H9 (cell line): ENCODE data around the gene PIP4K2A. TPM values are rescaled to one million over a fixed set of nuclear protein-coding genes. Genes with fewer than 3 reads are reported as not detected.

ENCODE experiments used
- DNase-seq: peaks from one replicate; pipeline ENCODE4 v3.0.0-alpha.2; 2017
- H2AFZ ChIP-seq: one replicate; pipeline ENCODE4 v1.6.1; 2013; ENCODE audit warnings: mild to moderate bottlenecking, low read length, control low read depth, moderate library complexity
- H2AK5ac ChIP-seq: 2 replicates; pipeline ENCODE4 v1.6.1; 2013; ENCODE audit warnings: low read length, control low read depth, mixed read lengths; ENCODE audit not compliant: insufficient read length
- H2BK120ac ChIP-seq: one replicate; pipeline ENCODE4 v1.6.1; 2013; ENCODE audit warnings: low read depth, mild to moderate bottlenecking, low read length, control low read depth, inconsistent platforms; ENCODE audit not compliant: poor library complexity, severe bottlenecking
- H2BK12ac ChIP-seq: 2 replicates; pipeline ENCODE4 v1.6.1; 2013; ENCODE audit warnings: low read length, control low read depth, mixed read lengths, low read depth; ENCODE audit not compliant: insufficient read length
- H2BK15ac ChIP-seq: 2 replicates; pipeline ENCODE4 v1.6.1; 2013; ENCODE audit warnings: low read depth, low read length, control low read depth
- H2BK20ac ChIP-seq: one replicate; pipeline ENCODE4 v1.6.1; 2013; ENCODE audit warnings: low read depth, mild to moderate bottlenecking, low read length, control low read depth, inconsistent platforms; ENCODE audit not compliant: poor library complexity, severe bottlenecking
- H2BK5ac ChIP-seq: 2 replicates; pipeline ENCODE4 v1.6.1; 2013; ENCODE audit warnings: low read length, control low read depth, mixed read lengths; ENCODE audit not compliant: insufficient read length
- H3K14ac ChIP-seq: 2 replicates; pipeline ENCODE4 v1.6.1; 2013; ENCODE audit warnings: low read length, control low read depth; ENCODE audit not compliant: insufficient read depth
- H3K18ac ChIP-seq: 2 replicates; pipeline ENCODE4 v1.6.1; 2013; ENCODE audit warnings: low read depth, mild to moderate bottlenecking, mixed read lengths, low read length, control low read depth; ENCODE audit not compliant: insufficient read length
- H3K23ac ChIP-seq: 2 replicates; pipeline ENCODE4 v1.6.1; 2013; ENCODE audit warnings: low read length, control low read depth, mixed read lengths, low read depth; ENCODE audit not compliant: insufficient read length
- H3K23me2 ChIP-seq: 2 replicates; pipeline ENCODE4 v1.6.1; 2013; ENCODE audit warnings: low read depth, mild to moderate bottlenecking, mixed read lengths, low read length, control low read depth; ENCODE audit not compliant: insufficient read length, poor library complexity, severe bottlenecking
- H3K27ac ChIP-seq: 2 replicates; pipeline ENCODE4 v1.5.1; 2013; ENCODE audit warnings: low read length, control low read depth, mixed read lengths, low read depth; ENCODE audit not compliant: insufficient read length
- H3K27me3 ChIP-seq: 2 replicates; pipeline ENCODE4 v1.6.1; 2013; ENCODE audit warnings: low read length, control low read depth, inconsistent platforms; ENCODE audit not compliant: insufficient read depth
- H3K4ac ChIP-seq: 2 replicates; pipeline ENCODE4 v1.6.1; 2013; ENCODE audit warnings: low read depth, mild to moderate bottlenecking, control low read depth, inconsistent platforms, low read length, moderate library complexity
- H3K4me1 ChIP-seq: 2 replicates; pipeline ENCODE4 v1.6.1; 2013; ENCODE audit warnings: low read length, control low read depth, inconsistent platforms; ENCODE audit not compliant: insufficient read depth
- H3K4me2 ChIP-seq: 2 replicates; pipeline ENCODE4 v1.6.1; 2013; ENCODE audit warnings: low read length, control low read depth, mixed read lengths; ENCODE audit not compliant: insufficient read length, insufficient read depth
- H3K56ac ChIP-seq: 2 replicates; pipeline ENCODE4 v1.6.1; 2013; ENCODE audit warnings: low read depth, mild to moderate bottlenecking, mixed read lengths, low read length, control low read depth; ENCODE audit not compliant: insufficient read length
- H3K79me1 ChIP-seq: 2 replicates; pipeline ENCODE4 v1.6.1; 2013; ENCODE audit warnings: low read depth, mild to moderate bottlenecking, moderate library complexity, low read length, control low read depth, inconsistent platforms; ENCODE audit not compliant: insufficient read depth, poor library complexity, severe bottlenecking
- H3K79me2 ChIP-seq: 2 replicates; pipeline ENCODE4 v1.6.1; 2013; ENCODE audit warnings: low read length, control low read depth, inconsistent platforms; ENCODE audit not compliant: insufficient read depth
- H3K9ac ChIP-seq: 2 replicates; pipeline ENCODE4 v1.6.1; 2013; ENCODE audit warnings: low read length, control low read depth, mixed read lengths; ENCODE audit not compliant: insufficient read length; ENCODE audit errors: extremely low read depth
- H3K9me3 ChIP-seq: one replicate; pipeline ENCODE4 v1.6.1; 2013; ENCODE audit warnings: low read depth, low read length, inconsistent platforms; ENCODE audit not compliant: control insufficient read depth
- H3T11ph ChIP-seq: one replicate; pipeline ENCODE4 v1.6.1; 2013; ENCODE audit warnings: mild to moderate bottlenecking, low read length, control low read depth, inconsistent platforms
- H4K20me1 ChIP-seq: one replicate; pipeline ENCODE4 v1.6.1; 2013; ENCODE audit not compliant: control insufficient read depth, insufficient read length, insufficient read depth
- H4K5ac ChIP-seq: 2 replicates; pipeline ENCODE4 v1.6.1; 2013; ENCODE audit warnings: low read depth, mild to moderate bottlenecking, mixed read lengths, low read length, control low read depth; ENCODE audit not compliant: insufficient read length
- H4K8ac ChIP-seq: replicated peaks from 2 replicates; pipeline ENCODE4 v1.6.1; 2013; ENCODE audit warnings: low read length, control low read depth, mixed read lengths, low read depth; ENCODE audit not compliant: insufficient read length
- H4K91ac ChIP-seq: 2 replicates; pipeline ENCODE4 v1.6.1; 2013; ENCODE audit warnings: low read depth, mild to moderate bottlenecking, moderate library complexity, mixed read lengths, low read length, control low read depth; ENCODE audit not compliant: insufficient read length
- H3K27ac Mint-ChIP-seq, 3 experiments: 2 replicates in 2 of 3; 3 replicates in 1 of 3; pipeline ENCODE4 v1.8.0; 2020 to 2021; ENCODE audit warnings: mixed read lengths in 3 of 3, mild to moderate bottlenecking in 1 of 3, moderate library complexity in 1 of 3
- H3K27me3 Mint-ChIP-seq: 2 replicates; pipeline ENCODE4 v1.8.0; 2021; ENCODE audit warnings: low read depth, mild to moderate bottlenecking, moderate library complexity, mixed read lengths
- H3K36me3 Mint-ChIP-seq, 3 experiments: 2 replicates in 2 of 3; 3 replicates in 1 of 3; pipeline ENCODE4 v1.8.0; 2020 to 2021; ENCODE audit warnings: low read depth in 3 of 3, mixed read lengths in 3 of 3; ENCODE audit not compliant: insufficient read depth in 1 of 3
- H3K4me1 Mint-ChIP-seq, 2 experiments: 2 replicates each; pipeline ENCODE4 v1.8.0; 2020; ENCODE audit warnings: mixed read lengths in 2 of 2
- H3K4me3 Mint-ChIP-seq, 2 experiments: 2 replicates in 1 of 2; 3 replicates in 1 of 2; pipeline ENCODE4 v1.8.0; 2020 to 2021; ENCODE audit warnings: mild to moderate bottlenecking in 2 of 2, mixed read lengths in 2 of 2, moderate library complexity in 1 of 2
- H3K9me3 Mint-ChIP-seq, 2 experiments: 2 replicates in 1 of 2; 3 replicates in 1 of 2; pipeline ENCODE4 v1.8.0; 2020; ENCODE audit warnings: mild to moderate bottlenecking in 2 of 2, mixed read lengths in 2 of 2, moderate library complexity in 1 of 2
- CTCF ChIP-seq: fragments of 200-600 bp; sonication (generic); conservative IDR thresholded peaks from 3 replicates; pipeline ENCODE4 v1.8.0; 2021; ENCODE audit warnings: antibody characterized with exemption, mild to moderate bottlenecking
- WGBS: extraction: QIAGEN DNeasy Blood & Tissue Kit; methylation state at CpG from one replicate; pipeline ENCODE4 v1.1.7; 2013; ENCODE audit warnings: missing lambda C conversion rate, low lambda C conversion rate, mixed read lengths; ENCODE audit not compliant: insufficient read length; ENCODE audit errors: extremely low coverage; 5-methylcytosine and 5-hydroxymethylcytosine counted together
- total RNA-seq: library from RNA; stranded (reverse); gene quantifications from 2 replicates; pipeline ENCODE4 v1.2.1, GENCODE V29; 2021

Gene PIP4K2A
- total RNA-seq, 1 experiment from 2014 or later = 33.6 TPM

DNA sequence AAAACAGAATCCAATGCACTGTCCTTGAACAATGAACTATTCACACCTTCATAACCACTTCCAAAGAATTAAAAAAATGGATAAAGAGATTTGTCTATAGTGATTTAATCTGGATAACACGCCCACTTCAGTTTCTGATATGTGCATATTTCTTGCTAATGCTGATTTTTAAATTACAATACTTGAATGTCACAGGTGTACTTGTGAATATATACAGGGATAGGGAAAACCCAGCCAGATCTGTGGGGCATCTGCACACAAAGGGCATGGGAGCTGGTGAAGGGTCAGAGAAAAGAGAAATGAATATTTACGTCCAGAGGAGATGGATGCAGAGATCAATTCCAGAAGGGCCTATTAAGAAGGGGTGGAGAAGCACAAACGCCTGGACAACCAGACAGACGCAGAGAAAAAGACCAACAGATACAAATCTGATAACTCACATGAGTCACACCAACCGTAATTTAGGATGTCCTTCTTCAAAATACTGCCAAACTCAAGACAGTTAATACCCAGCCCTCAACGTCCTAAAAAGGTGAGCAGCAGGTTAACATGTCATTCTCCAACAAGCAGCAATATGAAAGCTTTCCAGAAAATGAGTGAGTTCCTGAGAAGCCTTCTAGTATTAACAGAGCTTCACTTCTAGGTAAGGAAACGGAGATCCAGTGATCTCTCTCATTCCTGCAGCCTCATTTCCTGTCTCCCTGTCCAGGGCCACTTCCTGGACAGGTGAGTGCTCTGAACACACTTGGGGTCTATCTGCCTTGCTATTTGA, 41.9 kb downstream of the PIP4K2A start:
- TF ChIP-seq CTCF = no peak
- Histone ChIP-seq H3K4ac (no peak overlapping the region), H2BK12ac (no peak overlapping the region), H3K27ac (peak overlapping the region; percentile 25), H3K14ac (no peak overlapping the region), H3T11ph (no peak overlapping the region), H3K79me2 (peaks cover 9% of the 10 kb centered on the region; the same call in 1 of the 2 replicates), H3K4me1 (peaks cover 13% of the 10 kb centered on the region), H3K18ac (no peak overlapping the region), H3K9ac (no peak overlapping the region), H3K4me2 (no peak overlapping the region), H4K91ac (no peak overlapping the region), H3K23me2 (no peaks in the 10 kb centered on the region), H2BK15ac (no peak overlapping the region), H2AFZ (no peak overlapping the region), H3K9me3 (no peaks in the 10 kb centered on the region), H2BK20ac (no peak overlapping the region), H3K79me1 (no peaks in the 10 kb centered on the region), H3K23ac (no peak overlapping the region), H4K20me1 (no peaks in the 10 kb centered on the region), H2BK120ac (no peak overlapping the region), H2AK5ac (no peak overlapping the region), H3K56ac (no peak overlapping the region), H4K5ac (no peak overlapping the region), H2BK5ac (peak overlapping the region; percentile 35), H4K8ac (no peak overlapping the region), H3K27me3 (no peaks in the 10 kb centered on the region)
- DNase-seq = no peak
- Mint-ChIP-seq H3K4me3 (peak overlapping the region in 1 of 2 experiments; percentile 50; a peak in 1 of 5 replicates), H3K27me3 (no peaks in the 10 kb centered on the region), H3K9me3 (no peaks in the 10 kb centered on the region), H3K36me3 (no peaks in the 10 kb centered on the region; a peak in 1 of 7 replicates), H3K4me1 (peaks cover 62 to 64% of the 10 kb centered on the region in 2 experiments), H3K27ac (peak overlapping the region; percentile 78 to 96 (median 86))
- no CpG with 5 or more reads among the region's 7 CpGs for WGBS
